Tibial artery (tissue), 4 donors: ENCODE measurements around the gene UAP1L1.
A peak's percentile ranks its signal among the peaks of the same experiment; 100 is the strongest.

Source experiments
- DNase-seq, 2 donors: peaks; one replicate each; pipeline ENCODE4 v3.0.0-alpha.2; 2019
- H3K27ac ChIP-seq, 2 donors: fragments of 200-600 bp; sonication (generic) in 1 of 2; 1 replicate in 1 of 2; 2 replicates in 1 of 2; pipeline ENCODE4 v1.5.1; 2018 to 2019; ENCODE audit warnings: mild to moderate bottlenecking in 1 of 2
- H3K27me3 ChIP-seq, 2 donors: fragments of 200-600 bp; sonication (generic) in 1 of 2; one replicate each; pipeline versions ENCODE4 v1.5.1 to v1.6.0; 2016 to 2019
- H3K36me3 ChIP-seq, 3 donors: fragments of 200-600 bp; sonication (generic) in 2 of 3; one replicate each; pipeline ENCODE4 v1.5.1; 2016 to 2019; ENCODE audit warnings: mild to moderate bottlenecking in 2 of 3
- H3K4me1 ChIP-seq, 4 donors: fragments of 200-600 bp; sonication (generic) in 2 of 4; 1 replicate in 3 of 4; 2 replicates in 1 of 4; pipeline ENCODE4 v1.5.1; 2016 to 2019
- H3K4me3 ChIP-seq, 2 donors: fragments of 200-600 bp; sonication (generic) in 1 of 2; 1 replicate in 1 of 2; 2 replicates in 1 of 2; pipeline ENCODE4 v1.5.1; 2018 to 2019; ENCODE audit warnings: mild to moderate bottlenecking in 2 of 2
- H3K9me3 ChIP-seq, 3 donors: fragments of 200-600 bp; sonication (generic) in 1 of 3; one replicate each; pipeline ENCODE4 v1.5.1; 2016 to 2019
- CTCF ChIP-seq, 2 experiments: fragments of 200-600 bp in 1 of 2; fragments of 450-650 bp in 1 of 2; IDR thresholded peaks; one replicate each; pipeline ENCODE4 v1.5.1; 2017 to 2019; ENCODE audit warnings: antibody characterized with exemption in 2 of 2, mild to moderate bottlenecking in 1 of 2, moderate library complexity in 1 of 2
- intact Hi-C: fragments of 100-400 bp; cut with DNase I; formaldehyde crosslinking; loops from one replicate; pipeline ENCODE4 v1.15.0; 2023; ENCODE audit warnings: low total_unique reads

Gene UAP1L1

GRCh38 chr9:137068539-137069507, 8.5 kb upstream of the UAP1L1 start:
- Histone ChIP-seq H3K27ac (no peak overlapping the region), H3K4me3 (no peak overlapping the region), H3K4me1 (peaks cover 0 to 32% (median 19%) of the 10 kb centered on the region in 4 donors), H3K27me3 (peaks cover 0 to 59% of the 10 kb centered on the region in 2 donors), H3K9me3 (no peaks in the 10 kb centered on the region), H3K36me3 (no peaks in the 10 kb centered on the region)
- TF ChIP-seq CTCF (IDR thresholded peaks at IDR 0.05) = no peak
- intact Hi-C loops = no loop called here
- no peak for DNase-seq

- Histone ChIP-seq H3K36me3 (no peaks in the 10 kb centered on the region), H3K4me1 (peaks cover 0 to 26% (median 18%) of the 10 kb centered on the region in 4 donors), H3K4me3 (no peak overlapping the region), H3K27me3 (peaks cover 0 to 51% of the 10 kb centered on the region in 2 donors), H3K9me3 (no peaks in the 10 kb centered on the region), H3K27ac (no peak overlapping the region)
- no peak for TF ChIP-seq CTCF (IDR thresholded peaks at IDR 0.05)
- no peak for DNase-seq
- intact Hi-C loops = no loop called here
These were observed 7.7 kb upstream of the UAP1L1 start for GRCh38 chr9:137069508-137070091.

GRCh38 chr9:137070201-137070905, 7.0 kb upstream of the UAP1L1 start, which contains the start of gene SAPCD2:
Gene SAPCD2, minus strand, starts transcription at chr9:137070557. Its CDS starts 97 bp downstream, at chr9:137070460.
- Histone ChIP-seq H3K27ac (peak within 1 kb of the TSS in 1 of 2 donors; percentile 38), H3K4me3 (peak within 1 kb of the TSS; percentile 33 to 43), H3K4me1 (peaks cover 0 to 26% (median 18%) of the 10 kb centered on the region in 4 donors), H3K9me3 (no peaks in the 10 kb centered on the region), H3K27me3 (peaks cover 0 to 44% of the 10 kb centered on the region in 2 donors), H3K36me3 (no peaks in the 10 kb centered on the region)
- peak; percentile 84 to 87 for DNase-seq
- intact Hi-C loops = no loop called here
- no peak for TF ChIP-seq CTCF (IDR thresholded peaks at IDR 0.05)

GRCh38 chr9:137070906-137071275, 6.4 kb upstream of the UAP1L1 start:
- no peaks in the 10 kb centered on the region for H3K36me3 ChIP-seq
- intact Hi-C loops = no loop called here
- H3K4me1 ChIP-seq = peaks cover 0 to 26% (median 18%) of the 10 kb centered on the region in 4 donors
- H3K9me3 ChIP-seq = no peaks in the 10 kb centered on the region
- H3K27me3 ChIP-seq = peaks cover 0 to 38% of the 10 kb centered on the region in 2 donors
- DNase-seq = peak in 1 of 2 donors; percentile 68
- TF ChIP-seq CTCF (IDR thresholded peaks at IDR 0.05) = peak in 1 of 2 experiments; percentile 13
- H3K27ac ChIP-seq = peak overlapping the region in 1 of 2 donors; percentile 38
- H3K4me3 ChIP-seq = peak overlapping the region; percentile 33 to 43

- no peak for TF ChIP-seq CTCF (IDR thresholded peaks at IDR 0.05)
- intact Hi-C loops = no loop called here
- peaks cover 0 to 26% (median 18%) of the 10 kb centered on the region in 4 donors for H3K4me1 ChIP-seq
- no peaks in the 10 kb centered on the region for H3K9me3 ChIP-seq
- no peak overlapping the region for H3K4me3 ChIP-seq
- H3K27me3 ChIP-seq = peaks cover 0 to 35% of the 10 kb centered on the region in 2 donors
- no peak overlapping the region for H3K27ac ChIP-seq
- no peak for DNase-seq
- no peaks in the 10 kb centered on the region for H3K36me3 ChIP-seq
These were observed 6.0 kb upstream of the UAP1L1 start for GRCh38 chr9:137071282-137071681.
